GM21515 (cell line): ENCODE results near the gene ARHGEF38.
A peak's percentile ranks its signal among the peaks of the same experiment; 100 is the strongest.
"Not testable (repeated sequence)": the region's sequence is repeated elsewhere in the genome, so short reads cannot be mapped to it uniquely, and the experiment has no call there.

Experiments used
- ATAC-seq: cut with Tn5 transposase; IDR thresholded peaks from one replicate; pipeline ENCODE4 v1.9.1; 2021; ENCODE audit not compliant: unreplicated experiment

Gene ARHGEF38

DNA sequence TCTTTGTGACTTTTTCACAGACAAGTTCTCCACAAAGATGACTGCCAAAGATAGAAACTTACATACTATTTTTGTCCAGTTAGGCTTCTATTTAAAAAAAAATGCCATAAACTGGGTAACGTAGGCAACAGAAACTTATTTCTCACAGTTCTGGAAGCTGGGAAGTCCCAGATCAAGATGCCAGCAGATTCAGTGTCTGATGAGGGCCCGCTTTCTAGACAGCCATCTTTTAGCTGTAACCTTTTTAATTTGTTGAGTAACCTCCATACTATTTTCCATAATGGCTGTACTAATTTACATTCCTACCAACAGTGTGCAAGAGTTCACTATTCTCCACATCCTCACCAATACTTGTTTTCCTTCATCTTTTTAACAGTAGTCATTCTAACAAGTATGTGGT lies 55.5 kb downstream of the ARHGEF38 start:
- no peak for ATAC-seq

DNA sequence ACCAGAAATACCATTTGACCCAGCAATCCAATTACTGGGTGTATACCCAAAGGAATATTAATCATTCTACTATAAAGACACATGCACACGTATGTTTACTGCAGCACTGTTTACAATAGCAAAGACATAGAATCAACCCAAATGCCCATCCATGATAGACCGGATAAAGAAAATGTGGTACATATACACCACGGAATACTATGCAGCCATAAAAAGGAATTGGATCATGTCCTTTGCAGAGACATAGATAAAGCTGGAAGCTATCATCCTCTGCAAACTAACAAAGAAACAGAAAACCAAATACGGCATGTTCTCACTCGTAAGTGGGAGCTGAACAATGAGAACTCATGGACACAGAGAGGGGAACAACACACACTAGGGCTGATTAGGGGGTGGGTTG lies 57.4 kb downstream of the ARHGEF38 start:
- ATAC-seq: not testable (repeated sequence)

DNA sequence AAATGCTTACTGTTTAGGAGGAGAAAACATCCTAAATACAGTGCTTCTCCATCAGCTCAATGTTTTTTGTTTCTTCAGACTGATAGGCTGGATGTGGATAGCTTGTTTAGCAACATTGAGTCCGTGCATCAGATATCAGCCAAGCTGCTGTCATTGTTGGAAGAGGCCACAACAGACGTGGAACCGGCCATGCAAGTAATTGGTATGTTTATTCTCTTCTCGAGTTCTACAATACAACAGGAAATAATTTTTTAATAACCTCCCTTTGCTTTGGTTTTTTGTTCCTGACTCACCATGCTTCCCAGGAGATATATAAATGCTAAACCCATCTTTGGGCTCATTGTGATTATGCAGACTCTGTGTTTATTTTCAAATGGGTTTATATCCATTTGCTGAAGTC lies 60.9 kb downstream of the ARHGEF38 start:
- ATAC-seq: no peak

DNA sequence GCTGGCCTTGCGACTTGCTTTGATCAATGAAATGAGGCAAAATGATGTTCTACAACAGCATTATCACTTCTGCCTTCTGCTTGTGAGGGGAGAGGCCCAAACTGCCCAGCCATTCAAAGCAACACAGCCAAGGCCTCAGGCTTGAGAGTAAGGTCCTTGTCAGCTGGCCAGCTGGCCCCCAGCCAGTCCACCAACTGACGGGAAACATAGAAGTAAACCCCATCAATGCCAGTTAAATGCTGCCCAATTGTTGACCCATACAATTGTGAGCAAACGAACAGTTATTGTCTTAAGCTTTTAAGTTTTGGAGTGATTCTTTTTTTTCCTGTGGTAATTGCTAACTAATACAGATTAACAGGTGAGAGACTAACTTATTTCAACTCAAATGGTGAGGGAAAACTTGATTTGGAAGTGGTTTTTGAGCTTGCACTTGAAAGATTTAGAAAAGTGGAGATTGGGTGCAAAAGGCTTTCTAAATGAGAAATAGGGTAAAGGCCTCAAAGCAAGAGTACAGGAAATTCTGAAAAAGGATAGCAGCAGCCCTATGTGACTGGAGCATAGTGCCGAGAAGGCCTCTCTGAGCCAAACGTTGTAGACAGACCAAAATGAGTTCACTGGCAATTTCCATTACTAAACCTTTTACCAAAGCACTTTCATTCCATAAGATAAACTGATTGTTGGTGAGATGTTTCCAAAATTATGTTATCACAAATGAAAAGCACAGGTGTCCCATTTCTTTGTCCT lies 66.9 kb downstream of the ARHGEF38 start:
- ATAC-seq: no peak

DNA sequence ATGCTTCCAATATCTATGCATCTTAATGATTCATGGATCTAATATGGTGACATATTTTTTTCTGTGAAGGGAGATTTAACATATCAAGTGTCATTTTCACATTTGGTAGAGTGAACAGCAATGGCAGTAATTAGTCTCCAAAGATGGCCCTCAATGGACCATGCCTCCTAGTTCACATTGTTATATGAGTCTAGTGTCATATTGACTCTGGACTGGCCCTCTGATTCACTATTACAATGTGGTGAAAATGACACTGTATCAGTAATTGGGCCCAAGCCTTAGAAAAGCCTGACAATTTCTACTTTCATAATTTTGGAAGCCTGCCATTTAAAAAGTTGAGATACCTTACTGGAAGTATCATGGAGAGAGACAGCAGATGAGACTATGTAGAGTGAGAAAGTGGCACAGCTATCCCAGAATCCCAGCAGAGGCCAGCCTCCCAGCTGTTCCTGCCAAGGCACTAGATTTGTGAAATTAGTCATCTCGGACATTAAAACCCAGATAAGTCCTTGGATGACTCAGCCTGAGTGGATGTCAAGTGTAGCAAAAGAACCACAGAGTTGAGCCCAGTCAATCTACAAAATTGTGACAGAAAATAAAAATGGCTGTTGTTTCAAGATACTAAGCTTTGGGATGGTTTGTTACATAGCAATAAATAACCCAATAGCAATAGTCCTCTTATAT lies 68.4 kb downstream of the ARHGEF38 start:
- ATAC-seq: no peak

DNA sequence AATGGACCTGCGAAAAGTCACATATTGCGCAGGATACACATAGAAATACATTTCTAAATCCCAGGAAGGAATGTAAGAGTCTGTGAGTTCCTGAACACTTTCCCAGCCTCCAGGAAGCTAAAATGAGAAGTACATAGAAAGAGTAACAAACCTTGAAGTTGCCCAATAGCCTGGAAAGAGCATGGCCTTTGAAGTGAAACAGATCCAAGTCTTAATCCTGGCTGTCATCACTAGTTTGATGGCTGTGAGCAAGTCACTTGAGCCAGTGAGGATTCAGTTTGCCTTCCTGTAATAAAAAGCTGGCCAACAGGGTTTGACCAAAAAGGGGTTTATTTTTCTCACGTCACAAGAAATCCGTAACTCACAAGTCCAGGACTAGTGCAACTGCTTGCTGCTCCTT lies 69.8 kb downstream of the ARHGEF38 start:
- ATAC-seq: no peak

DNA sequence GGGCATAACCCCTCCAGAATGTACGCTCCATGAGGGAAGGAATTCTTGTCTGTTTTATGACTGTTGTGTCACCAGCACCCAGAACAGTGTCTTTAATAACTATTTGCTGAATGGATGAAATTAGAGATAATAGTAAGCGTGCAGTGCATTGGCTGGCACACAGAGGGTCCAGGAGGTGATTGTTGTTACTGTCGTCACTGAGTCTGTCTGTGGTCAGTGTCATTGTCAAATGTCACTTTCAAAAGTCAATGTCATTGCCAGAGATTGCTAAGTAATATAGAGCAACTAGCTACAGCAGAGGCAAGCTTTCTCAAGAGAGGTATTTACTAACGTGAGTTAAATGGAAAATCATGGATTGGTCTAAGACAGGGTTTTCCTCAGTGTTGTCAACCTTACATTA lies 70.7 kb downstream of the ARHGEF38 start:
- no peak for ATAC-seq

DNA sequence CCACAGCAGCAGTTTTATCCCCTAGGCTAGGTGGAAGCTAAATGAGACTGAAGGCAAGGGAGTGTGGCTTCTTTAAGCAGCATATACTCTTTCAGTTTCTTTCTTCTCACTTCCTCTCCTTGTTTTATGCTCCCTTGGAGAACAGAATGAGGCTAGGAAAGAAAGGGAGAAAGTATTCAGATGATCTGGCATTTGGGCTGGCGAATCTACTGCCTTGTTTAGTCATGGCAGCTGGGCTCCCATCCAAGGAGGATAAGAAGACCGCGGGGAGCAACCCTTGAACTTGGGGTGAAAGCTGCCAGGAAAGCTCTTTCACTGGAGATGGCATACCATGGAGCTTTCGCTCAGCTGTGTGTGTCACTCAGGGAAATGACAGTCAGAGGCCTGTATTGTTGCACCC lies 72.1 kb downstream of the ARHGEF38 start:
- ATAC-seq: peak; percentile 62

DNA sequence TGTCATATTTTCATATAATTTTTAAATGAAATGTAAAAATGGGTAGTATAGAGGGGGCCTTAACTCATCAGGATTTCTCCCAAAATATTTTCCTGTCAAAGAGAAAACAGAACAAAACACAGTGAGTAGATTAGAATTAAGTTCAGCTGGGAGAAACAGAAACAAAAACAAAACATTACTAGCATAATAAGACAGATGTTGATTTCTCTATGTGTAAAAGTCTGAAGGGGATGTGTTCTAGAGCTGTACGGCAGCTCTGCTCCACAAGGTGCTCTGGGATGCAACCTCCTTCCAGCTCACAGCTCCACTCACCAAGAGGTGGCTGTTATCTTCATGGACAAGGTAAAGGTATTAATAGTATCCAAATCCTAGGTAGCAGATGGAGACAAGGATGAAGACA lies 72.8 kb downstream of the ARHGEF38 start:
- no peak for ATAC-seq

DNA sequence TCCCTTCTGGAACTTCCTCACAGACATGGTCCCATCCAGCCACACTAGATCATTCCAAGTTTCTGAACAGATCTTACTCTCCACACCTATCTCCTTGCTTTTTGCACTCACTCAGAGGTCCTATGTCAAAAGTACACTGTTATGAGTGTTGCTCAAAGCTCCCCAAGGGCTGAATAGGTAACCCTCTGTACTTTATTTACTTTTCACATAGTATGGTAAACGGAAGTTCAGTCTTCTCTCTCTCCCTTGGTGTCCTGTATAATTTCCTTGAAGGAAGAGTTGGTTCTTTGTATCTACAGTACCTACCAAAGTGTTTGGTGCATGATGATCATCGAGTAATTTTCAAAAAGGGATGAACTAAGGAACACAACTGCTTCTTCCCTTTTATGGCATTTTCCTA lies 74.4 kb downstream of the ARHGEF38 start:
- ATAC-seq: no peak

DNA sequence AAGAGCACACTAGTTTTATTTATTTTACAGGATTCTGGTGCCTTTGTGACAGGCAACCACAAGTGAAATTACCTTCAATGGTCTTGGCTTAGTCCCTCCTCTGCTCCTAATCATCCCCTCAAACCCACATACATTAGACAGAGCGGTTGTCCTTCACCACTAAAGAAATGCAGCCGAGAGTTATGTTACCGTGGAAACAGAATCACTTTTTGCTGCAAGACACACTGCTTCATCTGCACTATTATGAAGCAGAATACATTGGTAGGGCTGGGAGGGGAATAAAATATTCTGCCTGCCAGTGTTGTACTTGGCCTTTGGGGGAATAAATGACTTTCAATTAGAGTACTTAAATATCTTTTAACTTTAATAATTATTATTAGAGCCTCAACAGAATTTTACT lies 75.2 kb downstream of the ARHGEF38 start:
- no peak for ATAC-seq

DNA sequence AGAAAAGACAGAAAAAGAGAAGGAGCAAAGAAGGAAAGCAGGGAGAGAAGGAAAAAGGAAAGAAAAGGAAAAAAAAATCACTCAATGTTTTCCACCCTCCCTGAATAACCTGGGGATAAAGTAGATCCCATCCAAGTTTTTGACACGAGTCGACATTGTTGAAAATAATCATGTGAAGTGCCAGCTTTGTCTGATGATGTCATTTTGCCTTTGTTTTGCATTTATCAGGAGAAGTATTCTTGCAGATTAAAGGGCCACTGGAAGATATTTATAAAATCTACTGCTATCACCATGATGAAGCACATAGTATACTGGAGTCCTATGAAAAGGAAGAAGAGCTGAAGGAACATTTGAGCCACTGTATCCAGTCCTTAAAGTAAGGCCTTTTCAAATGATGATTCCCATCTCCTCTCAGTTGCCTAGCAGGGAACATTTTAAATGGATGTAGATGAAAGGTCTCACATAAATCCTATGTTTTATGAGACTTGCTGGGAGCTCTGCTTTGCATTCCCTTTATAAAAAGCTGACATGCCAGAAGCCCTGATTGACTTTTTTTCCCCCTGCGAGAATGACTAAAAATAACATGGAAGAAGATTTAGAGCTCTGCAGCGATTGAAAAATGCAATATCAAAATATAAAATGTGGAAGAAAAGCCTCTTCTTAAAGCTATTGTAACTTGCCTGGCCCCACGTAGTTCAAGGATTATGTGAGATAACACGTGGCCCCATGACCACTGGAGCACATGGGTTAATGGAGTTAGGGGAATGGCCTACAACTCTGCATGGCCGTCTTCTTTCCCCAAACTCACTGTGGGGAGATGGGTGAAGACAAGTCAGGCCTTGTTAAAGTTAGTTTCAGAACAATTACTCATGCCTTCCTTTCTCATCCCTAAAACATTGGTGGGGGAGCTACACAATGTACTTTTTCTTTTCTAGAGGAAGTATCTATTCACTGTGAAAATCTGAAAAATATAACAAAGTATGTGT lies 78.5 kb downstream of the ARHGEF38 start:
- ATAC-seq: no peak

DNA sequence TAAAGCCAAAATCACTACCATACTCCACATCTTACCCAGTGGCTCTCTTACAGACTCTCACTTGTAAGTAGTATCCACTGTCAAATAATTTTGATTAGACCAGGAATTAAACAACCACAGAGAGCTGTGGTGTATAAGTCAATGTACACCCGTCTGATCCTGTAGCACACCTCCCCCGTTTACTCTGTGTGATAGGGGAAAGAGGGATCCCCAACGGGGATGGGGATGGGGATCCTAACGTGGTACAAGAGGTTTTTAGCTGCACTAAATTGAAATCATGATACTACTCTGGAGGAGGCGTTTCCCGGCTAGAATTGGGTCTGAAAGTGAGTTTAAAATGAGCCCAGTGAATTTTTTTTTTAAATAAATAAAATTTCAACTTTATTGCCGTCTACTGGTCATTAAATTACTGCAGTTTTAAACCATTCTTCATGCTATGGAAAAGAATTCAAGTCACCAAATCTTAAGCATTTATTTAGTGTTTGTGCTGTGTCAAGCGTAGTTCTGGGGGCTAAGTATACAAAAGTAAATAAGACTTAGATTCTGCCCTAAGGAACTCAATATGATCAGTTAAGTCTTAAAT lies 79.5 kb downstream of the ARHGEF38 start:
- ATAC-seq: peak; percentile 46

DNA sequence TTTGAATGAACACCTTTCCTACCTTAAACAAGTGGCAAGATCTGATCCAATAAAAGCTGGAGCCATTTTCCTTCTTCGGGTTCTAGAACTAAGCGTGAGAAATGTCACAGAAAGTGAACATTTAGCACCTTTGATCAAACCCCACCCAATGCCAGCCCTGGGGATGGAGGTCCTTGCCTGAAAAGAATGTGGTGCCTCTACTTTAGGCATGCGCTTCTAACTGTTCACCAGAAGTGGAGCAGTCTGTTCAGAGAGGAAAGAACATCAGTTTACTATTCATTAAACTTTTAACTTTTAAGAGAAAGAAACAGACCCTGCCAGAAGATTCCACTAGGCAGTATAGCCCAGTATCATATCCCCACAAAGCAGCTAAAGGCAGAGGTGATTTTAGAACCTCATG lies 80.2 kb downstream of the ARHGEF38 start:
- ATAC-seq: no peak

DNA sequence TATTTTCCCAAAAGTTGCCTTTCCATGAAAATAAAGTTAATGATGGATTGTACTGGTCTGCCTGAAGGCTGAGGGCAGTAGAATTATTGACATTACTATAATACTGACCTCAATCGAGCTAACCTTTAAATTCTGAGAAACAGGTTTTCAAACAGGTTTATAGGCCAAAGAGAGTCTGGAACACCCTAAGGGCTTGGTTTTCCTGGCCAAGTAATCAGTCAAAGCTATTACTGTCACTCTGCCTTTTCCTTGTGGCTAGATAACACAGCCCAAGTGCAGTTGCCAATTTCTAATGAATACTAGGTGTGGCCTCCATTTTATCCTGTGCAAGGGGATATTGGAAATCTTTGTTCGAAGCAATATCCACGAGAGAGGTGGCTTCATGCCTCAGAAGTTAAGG lies 80.8 kb downstream of the ARHGEF38 start:
- no peak for ATAC-seq

DNA sequence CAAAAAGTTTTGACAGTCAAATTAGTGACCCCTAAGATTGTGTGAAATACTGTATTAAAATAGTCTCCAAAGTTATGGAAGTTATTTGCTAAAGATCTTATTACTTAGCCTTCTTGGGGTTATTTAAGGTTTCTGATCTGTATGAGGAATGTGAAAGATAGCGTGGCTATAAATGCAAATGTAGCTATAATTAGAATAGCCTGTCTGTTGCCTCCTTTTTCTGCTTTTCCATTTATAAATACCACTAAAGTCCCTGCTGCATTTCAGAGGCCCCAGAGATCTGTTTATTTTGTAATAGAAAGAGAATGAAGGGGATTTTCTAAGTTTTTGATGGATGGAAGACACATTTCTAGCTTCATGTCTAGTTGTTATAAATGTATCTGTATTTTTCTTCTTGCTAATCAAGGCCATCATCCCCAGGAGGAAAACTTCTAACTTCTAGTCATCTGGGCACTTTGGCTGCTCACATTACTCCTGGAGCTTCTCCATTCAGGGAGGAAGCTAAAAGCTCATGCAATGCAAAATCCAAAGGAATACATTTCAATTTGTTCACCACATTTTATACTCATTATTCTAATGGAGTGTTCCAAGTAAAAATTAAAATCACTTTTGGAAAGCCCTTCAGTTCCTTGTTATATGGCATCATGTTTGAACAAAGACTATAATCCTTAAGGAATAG lies 82.1 kb downstream of the ARHGEF38 start:
- ATAC-seq: no peak

DNA sequence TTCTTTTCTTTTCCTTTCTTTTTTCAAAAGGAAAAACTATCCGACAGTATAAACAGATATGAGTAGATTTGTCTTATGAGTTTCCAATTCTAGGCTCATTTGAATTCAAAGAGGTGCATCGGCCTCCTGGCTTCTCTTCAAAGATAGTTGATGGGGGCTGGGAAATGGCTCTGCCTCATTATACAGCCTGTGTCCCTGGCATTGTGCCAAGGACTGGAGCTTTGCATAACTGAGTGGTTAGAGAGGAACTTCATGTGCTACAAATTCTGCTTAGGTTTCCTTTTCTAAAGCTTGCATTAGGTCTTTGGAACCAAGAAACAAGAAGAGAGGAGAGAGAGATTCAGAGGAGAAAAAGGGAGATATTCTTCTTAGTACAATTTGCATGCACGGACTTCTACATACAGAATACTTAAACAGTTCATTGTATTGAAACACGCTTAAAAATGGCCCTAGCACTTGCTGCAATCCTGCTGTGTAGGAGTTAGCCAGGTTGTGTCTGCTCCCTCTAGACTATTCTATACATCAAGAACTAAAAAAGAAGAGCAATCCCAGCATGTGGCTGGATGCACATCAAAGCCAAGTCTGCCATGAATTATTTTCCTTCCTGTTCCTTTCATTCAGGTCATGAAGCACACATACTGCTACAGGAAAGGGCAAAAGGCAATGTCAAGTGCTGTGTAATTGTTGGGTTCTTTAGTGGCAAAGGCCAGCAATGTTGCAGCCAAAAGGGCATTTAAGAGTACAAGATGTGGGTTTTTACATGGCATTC lies 85.2 kb downstream of the ARHGEF38 start:
- ATAC-seq: peak; percentile 82

DNA sequence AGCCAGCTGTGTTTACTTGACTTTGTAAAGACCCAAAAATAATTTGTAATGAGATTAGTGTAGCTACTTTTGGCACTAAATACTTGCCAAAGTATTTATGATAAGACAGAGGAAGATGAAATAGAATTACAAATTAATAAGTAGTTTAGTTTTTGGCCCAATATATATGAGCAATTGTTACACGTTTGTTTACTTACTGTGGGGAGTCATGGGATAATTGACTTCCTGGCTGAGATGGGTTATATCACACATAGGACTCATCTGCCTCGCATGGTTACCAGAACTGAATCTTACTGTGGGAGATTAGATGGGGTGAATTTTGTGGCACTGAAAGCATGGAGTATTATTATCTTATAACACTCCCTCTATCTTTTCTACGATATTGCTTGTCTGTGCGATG lies 89.4 kb downstream of the ARHGEF38 start:
- ATAC-seq: no peak

DNA sequence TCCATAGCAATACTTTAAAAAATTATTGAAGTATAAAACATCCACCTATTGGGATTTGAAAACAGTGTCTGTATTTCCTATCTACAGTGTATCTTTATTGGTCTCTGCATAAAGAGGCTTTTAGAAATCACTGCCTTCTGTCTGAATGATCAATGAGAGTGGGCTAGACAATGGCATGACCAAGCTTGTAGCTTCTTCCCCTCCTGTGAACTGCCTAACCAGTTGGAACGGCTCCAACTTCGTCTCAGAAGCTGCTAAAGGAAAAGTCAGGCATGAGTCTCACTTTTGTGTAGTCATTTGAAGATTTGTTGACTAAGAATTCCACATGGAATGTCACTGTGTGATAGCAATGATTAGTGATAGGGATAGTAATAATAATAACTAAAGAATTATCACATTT lies 91.8 kb downstream of the ARHGEF38 start:
- ATAC-seq: no peak

DNA sequence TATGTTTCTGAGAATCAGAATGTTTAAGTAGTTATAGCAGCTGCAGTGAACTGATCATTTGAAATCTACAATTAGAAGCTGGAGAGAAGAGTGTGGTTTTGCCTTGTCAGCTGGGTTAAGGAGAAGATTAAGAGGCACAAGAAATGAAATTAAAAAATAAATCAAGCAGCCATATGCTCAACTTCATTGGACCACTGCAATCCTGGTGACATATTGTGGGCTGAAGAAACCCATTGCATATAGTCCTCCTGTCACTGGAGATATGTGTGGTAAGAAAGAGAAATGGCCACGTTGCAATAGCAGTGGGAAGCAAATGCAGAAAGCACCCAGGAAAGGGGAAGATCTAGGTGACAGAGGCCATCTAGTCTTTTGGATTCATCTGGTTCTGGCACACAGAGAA lies 93.0 kb downstream of the ARHGEF38 start:
- ATAC-seq: no peak
